AG04449 (cell line): ENCODE data around the gene PADI4.

Experiments
- CTCF ChIA-PET: fragments of 350-600 bp; formaldehyde crosslinking; extraction: SDS; loops from one replicate; lab custom pipeline; 2021; ENCODE audit warnings: antibody characterized with exemption; lab: Yijun Ruan, JAX
- POLR2A ChIA-PET: fragments of 400-600, 350-600 bp; formaldehyde crosslinking; extraction: SDS; loops from one replicate; lab custom pipeline; 2020; ENCODE audit warnings: antibody characterized with exemption, inconsistent platforms; lab: Yijun Ruan, JAX
- DNase-seq: peaks from one replicate; pipeline ENCODE4 v3.0.0-alpha.2; 2010; ENCODE audit warnings: low read depth, low spot score
- H3K4me3 ChIP-seq: 2 replicates; pipeline ENCODE4 v1.5.1; 2011; ENCODE audit warnings: low read depth, mild to moderate bottlenecking, control low read depth, low read length
- TF ChIP-seq, protein P1 (sequence below): IDR thresholded peaks from one replicate; pipeline ENCODE4 v1.5.1; 2011; ENCODE audit warnings: mild to moderate bottlenecking, moderate library complexity, low read length, control low read depth, inconsistent platforms; ENCODE audit not compliant: insufficient read depth; ENCODE audit errors: missing control alignments

PADI4 gene

DNA sequence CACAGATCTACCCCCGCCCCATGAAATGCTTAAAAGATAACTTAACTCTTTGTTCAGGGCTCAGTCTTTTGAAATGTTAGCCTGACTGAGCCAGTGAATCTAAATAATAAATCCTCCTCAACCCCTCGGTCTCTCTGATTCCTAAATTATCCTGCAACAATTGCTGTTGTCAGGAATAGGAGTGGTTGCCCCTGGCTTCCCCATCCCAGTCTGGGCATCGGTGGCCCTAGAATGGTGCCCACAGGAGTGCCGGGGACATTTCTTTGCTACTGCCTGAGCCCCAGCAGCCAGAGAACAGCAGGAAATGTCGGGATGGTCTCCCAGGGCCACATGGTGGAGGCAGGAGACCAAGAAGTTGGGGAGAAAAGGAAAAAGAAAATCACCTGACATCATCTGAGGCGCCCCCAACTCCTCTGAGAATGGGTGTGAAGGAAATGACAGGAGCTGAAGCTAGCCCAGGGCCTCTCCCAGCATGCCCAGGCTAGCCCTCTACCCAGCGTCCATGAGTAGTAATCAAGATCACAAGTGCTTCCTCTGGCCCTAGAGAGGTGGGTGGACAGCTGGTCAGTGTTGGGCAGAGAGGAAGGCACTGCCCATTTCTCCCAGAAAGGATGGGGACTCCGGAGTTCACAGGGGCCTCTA, 1.6 kb downstream of the PADI4 start:
- CTCF ChIA-PET = no interaction called here
- TF ChIP-seq, protein P1, sequence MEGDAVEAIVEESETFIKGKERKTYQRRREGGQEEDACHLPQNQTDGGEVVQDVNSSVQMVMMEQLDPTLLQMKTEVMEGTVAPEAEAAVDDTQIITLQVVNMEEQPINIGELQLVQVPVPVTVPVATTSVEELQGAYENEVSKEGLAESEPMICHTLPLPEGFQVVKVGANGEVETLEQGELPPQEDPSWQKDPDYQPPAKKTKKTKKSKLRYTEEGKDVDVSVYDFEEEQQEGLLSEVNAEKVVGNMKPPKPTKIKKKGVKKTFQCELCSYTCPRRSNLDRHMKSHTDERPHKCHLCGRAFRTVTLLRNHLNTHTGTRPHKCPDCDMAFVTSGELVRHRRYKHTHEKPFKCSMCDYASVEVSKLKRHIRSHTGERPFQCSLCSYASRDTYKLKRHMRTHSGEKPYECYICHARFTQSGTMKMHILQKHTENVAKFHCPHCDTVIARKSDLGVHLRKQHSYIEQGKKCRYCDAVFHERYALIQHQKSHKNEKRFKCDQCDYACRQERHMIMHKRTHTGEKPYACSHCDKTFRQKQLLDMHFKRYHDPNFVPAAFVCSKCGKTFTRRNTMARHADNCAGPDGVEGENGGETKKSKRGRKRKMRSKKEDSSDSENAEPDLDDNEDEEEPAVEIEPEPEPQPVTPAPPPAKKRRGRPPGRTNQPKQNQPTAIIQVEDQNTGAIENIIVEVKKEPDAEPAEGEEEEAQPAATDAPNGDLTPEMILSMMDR = no peak
- no peak for DNase-seq
- POLR2A ChIA-PET = no interaction called here
- H3K4me3 ChIP-seq = no peak overlapping the region

GRCh38 chr1:17310068-17310640, 2.2 kb downstream of the PADI4 start:
- DNase-seq = no peak
- ChIA-PET CTCF (interaction anchor here (0.7 kb wide), 1 partner anchor 68 kb away, joined by 3 read pairs; no protein-coding TSS in a partner anchor), POLR2A (no interaction called here)
- no peak overlapping the region for H3K4me3 ChIP-seq
- TF ChIP-seq, protein P1 = no peak

DNA sequence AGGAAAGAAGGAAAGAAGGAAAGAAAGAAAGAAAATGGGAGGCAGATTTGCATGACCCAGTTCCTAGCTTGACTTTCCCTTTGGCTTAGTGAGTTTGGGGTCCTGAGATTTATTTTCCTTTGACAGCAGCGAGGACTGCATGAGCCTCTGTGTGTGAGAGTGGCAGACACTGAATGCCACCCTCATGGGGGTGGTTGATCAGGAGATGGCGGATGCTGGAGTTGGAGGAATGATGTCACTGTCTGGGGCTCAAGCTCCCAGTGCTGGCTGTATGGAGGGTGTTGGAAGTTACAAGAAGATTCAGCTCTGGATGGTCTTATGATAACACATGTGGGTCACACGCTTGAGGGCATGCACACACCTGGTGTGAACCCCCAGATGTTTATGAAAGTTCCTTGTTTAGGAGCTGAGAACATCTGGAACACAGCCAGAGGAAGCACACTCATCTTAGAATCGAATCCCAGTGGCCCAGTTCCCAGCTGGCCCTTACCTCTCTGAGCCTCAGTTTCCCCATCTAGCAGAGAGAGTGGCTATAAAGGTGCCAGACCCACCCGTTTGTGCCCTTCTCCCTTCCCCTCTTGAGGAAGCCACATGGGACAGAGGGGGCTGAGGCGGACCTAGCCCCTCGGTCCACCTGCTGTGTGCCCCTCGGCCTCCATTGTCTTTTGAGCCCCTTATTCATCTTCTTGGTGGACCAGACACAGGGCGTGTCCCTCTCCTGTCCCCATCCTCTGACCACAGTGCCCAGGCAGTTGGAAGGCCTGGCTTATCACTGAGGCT, 5.7 kb downstream of the PADI4 start:
- POLR2A ChIA-PET = no interaction called here
- TF ChIP-seq, protein P1 = no peak
- H3K4me3 ChIP-seq = no peak overlapping the region
- no peak for DNase-seq
- CTCF ChIA-PET = interaction anchor here (1.6 kb wide), 1 partner anchor 35 kb away, joined by 4 read pairs; no protein-coding TSS in a partner anchor

- no peak for DNase-seq
- H3K4me3 ChIP-seq = no peak overlapping the region
- CTCF ChIA-PET = no interaction called here
- POLR2A ChIA-PET = no interaction called here
- TF ChIP-seq, protein P1 = no peak
Measured at GRCh38 chr1:17314491-17314971, 6.5 kb downstream of the PADI4 start.

DNA sequence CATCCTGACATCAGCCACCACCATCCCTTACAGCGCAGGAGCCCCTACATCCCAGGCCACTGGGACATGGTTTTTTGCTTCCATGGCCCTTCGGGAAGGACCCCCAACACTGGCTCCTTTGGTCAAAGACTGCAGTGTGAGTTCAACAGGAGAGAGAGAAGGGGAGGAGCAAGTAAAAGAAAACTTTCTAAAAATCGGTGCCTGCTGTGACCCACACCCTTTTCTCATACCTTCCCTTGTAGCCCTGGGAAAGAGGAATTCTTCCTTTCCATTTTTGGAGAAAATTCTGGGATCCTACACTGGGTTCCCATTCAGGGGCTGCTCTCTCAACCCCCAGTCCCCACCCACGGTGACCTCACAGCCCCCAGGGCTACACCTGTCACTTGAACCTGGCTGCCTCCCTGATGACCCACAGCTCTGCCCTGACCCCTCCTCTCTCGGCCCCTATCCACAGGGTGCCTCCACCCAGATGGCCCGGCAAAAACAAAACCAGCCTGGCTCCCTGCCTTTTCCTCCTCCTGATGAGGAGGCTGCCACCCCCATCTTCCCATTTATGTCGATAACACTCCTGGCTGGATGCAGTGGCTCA, 7.6 kb downstream of the PADI4 start:
- ChIA-PET CTCF (no interaction called here), POLR2A (no interaction called here)
- no peak overlapping the region for H3K4me3 ChIP-seq
- DNase-seq = no peak
- TF ChIP-seq, protein P1 = no peak
